ENCODE results near the gene CCDC57. TPM values are rescaled to one million over a fixed set of nuclear protein-coding genes. Genes with fewer than 3 reads are reported as not detected.
A peak's percentile ranks its signal among the peaks of the same experiment; 100 is the strongest.

Gene CCDC57
- total RNA-seq, 1 experiment from 2014 or later = 69.9 TPM

GRCh38 chr17:82241183-82241925, 28.7 kb upstream of the CCDC57 start:
- H3K4me1 Mint-ChIP-seq (ENCODE audit: low read depth, unreplicated experiment) = peaks cover 25% of the 10 kb centered on the region
- no TSS peak for BruUV-seq (replicated peaks)
- no peaks in the 10 kb centered on the region for H3K27me3 Mint-ChIP-seq (ENCODE audit: unreplicated experiment)
- H3K9me3 Mint-ChIP-seq (ENCODE audit: low read depth, unreplicated experiment) = no peaks in the 10 kb centered on the region
- H3K27ac Mint-ChIP-seq (ENCODE audit: unreplicated experiment) = peak overlapping the region; percentile 58
- intact Hi-C loops (cut with micrococcal nuclease; ENCODE audit: unreplicated experiment) = loop anchor here (10.0 kb wide), 2 partner anchors 53 to 83 kb away; no protein-coding TSS in a partner anchor
- no peak for TF ChIP-seq CTCF (IDR thresholded peaks at IDR 0.05; ENCODE audit: unreplicated experiment)
- DNase-seq = peak; percentile 48
- H3K4me3 Mint-ChIP-seq (ENCODE audit: low read depth, unreplicated experiment) = no peak overlapping the region
- peaks cover 86% of the 10 kb centered on the region for H3K36me3 Mint-ChIP-seq (ENCODE audit: insufficient read depth, unreplicated experiment)
- CTCF ChIA-PET = interaction anchor here (0.7 to 1.0 kb wide), 3 partner anchors 9 to 98 kb away, joined by 3 to 7 read pairs (median 7); no protein-coding TSS in a partner anchor

GRCh38 chr17:82240506-82241182, 28.0 kb upstream of the CCDC57 start:
- intact Hi-C loops (cut with micrococcal nuclease; ENCODE audit: unreplicated experiment) = loop anchor here (10.0 kb wide), 2 partner anchors 54 to 84 kb away; no protein-coding TSS in a partner anchor

DNA sequence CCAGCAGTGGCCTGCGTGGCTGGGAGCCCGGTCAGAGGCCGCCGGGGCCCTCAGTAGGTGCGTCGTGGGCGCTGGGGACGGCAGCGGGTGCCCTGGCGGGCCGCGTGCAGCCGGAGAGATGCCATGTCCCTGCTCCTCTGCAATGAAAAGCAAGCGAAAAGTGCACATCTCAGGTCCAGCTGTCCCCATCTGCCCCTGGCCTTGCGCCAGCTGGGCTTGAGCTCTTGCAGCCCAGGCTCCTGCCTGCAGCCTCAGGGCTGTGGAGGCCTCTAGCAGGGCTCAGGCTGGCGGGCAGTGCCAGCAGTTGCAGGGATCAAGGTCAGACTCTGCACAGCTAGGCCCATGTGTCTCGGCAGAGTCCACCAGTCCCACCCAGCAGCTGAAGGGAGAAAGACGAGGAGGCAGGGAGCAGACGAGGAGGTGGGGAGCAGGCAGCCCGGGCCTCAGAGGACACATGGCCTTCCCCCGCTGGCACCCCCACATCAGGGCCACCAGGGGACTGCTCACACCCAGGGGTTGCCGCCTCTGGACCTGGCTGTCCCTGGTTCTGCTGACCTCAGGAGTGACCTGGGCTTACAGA, 27.4 kb upstream of the CCDC57 start:
- CTCF ChIA-PET = no interaction called here
- intact Hi-C loops (cut with micrococcal nuclease; ENCODE audit: unreplicated experiment) = loop anchor here (10.0 kb wide), 2 partner anchors 55 to 85 kb away; no protein-coding TSS in a partner anchor
- no peaks in the 10 kb centered on the region for H3K9me3 Mint-ChIP-seq (ENCODE audit: low read depth, unreplicated experiment)
- H3K36me3 Mint-ChIP-seq (ENCODE audit: insufficient read depth, unreplicated experiment) = peaks cover 78% of the 10 kb centered on the region
- no peak overlapping the region for H3K4me3 Mint-ChIP-seq (ENCODE audit: low read depth, unreplicated experiment)
- BruUV-seq (replicated peaks) = no TSS peak
- peak overlapping the region; percentile 17 for H3K27ac Mint-ChIP-seq (ENCODE audit: unreplicated experiment)
- DNase-seq = no peak
- TF ChIP-seq CTCF (IDR thresholded peaks at IDR 0.05; ENCODE audit: unreplicated experiment) = no peak
- no peaks in the 10 kb centered on the region for H3K27me3 Mint-ChIP-seq (ENCODE audit: unreplicated experiment)
- H3K4me1 Mint-ChIP-seq (ENCODE audit: low read depth, unreplicated experiment) = peaks cover 20% of the 10 kb centered on the region

More at GRCh38 chr17:82240506-82241182, 28.0 kb upstream of the CCDC57 start:
- Mint-ChIP-seq H3K36me3 (ENCODE audit: insufficient read depth, unreplicated experiment) (peaks cover 84% of the 10 kb centered on the region), H3K4me3 (ENCODE audit: low read depth, unreplicated experiment) (no peak overlapping the region), H3K9me3 (ENCODE audit: low read depth, unreplicated experiment) (no peaks in the 10 kb centered on the region), H3K27ac (ENCODE audit: unreplicated experiment) (peak overlapping the region; percentile 17), H3K4me1 (ENCODE audit: low read depth, unreplicated experiment) (peaks cover 23% of the 10 kb centered on the region), H3K27me3 (ENCODE audit: unreplicated experiment) (no peaks in the 10 kb centered on the region)
- no peak for DNase-seq
- CTCF ChIA-PET = interaction anchor here (0.7 kb wide), 1 partner anchor 10 kb away, joined by 7 read pairs; no protein-coding TSS in a partner anchor
- BruUV-seq (replicated peaks) = no TSS peak
- no peak for TF ChIP-seq CTCF (IDR thresholded peaks at IDR 0.05; ENCODE audit: unreplicated experiment)

DNA sequence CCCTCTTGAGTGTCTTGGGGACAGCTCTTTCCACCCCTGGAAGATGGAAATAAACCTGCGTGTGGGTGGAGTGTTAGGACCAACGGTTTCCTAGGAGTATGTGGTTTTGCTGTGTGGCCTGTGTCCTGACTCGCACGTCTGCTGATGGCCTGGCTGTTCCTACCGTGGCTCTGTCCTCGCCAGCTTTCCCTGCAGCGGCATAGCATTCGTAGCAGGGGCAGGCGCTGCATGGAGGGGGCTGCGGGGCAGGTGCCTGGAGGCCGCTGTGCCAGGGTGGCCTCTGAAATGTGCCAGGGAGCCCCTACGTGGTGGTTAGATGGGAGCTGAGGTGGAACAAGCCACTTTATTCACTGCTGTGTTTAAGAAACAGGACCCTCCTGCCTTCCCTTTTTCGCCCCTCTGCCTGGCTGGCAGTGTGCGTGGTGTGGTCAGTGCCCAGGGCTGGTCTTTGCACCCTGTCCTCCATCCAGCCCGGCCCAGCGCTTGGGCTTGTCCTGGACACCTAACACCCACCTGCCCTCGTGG, 26.8 kb upstream of the CCDC57 start:
- no peaks in the 10 kb centered on the region for H3K27me3 Mint-ChIP-seq (ENCODE audit: unreplicated experiment)
- intact Hi-C loops (cut with micrococcal nuclease; ENCODE audit: unreplicated experiment) = no loop called here
- CTCF ChIA-PET = no interaction called here
- H3K4me3 Mint-ChIP-seq (ENCODE audit: low read depth, unreplicated experiment) = no peak overlapping the region
- TF ChIP-seq CTCF (IDR thresholded peaks at IDR 0.05; ENCODE audit: unreplicated experiment) = no peak
- BruUV-seq (replicated peaks) = no TSS peak
- no peak overlapping the region for H3K27ac Mint-ChIP-seq (ENCODE audit: unreplicated experiment)
- peaks cover 20% of the 10 kb centered on the region for H3K4me1 Mint-ChIP-seq (ENCODE audit: low read depth, unreplicated experiment)
- H3K36me3 Mint-ChIP-seq (ENCODE audit: insufficient read depth, unreplicated experiment) = peaks cover 72% of the 10 kb centered on the region
- no peaks in the 10 kb centered on the region for H3K9me3 Mint-ChIP-seq (ENCODE audit: low read depth, unreplicated experiment)
- no peak for DNase-seq

All from Calu3 (cell line).